Heart left ventricle (tissue), 16 donors: Measurements from ENCODE around the gene DRC3. TPM values are rescaled to one million over a fixed set of nuclear protein-coding genes. Genes with fewer than 3 reads are reported as not detected.

Experiments
- ATAC-seq, 4 donors: fragments of 200-7000 bp; cut with Tn5 transposase; one replicate each; pipeline ENCODE4 v1.9.1; 2020 to 2022; ENCODE audit warnings: moderate library complexity in 4 of 4, mild to moderate bottlenecking in 3 of 4, moderate number of reproducible peaks in 1 of 4
- DNase-seq, 5 donors: peaks; one replicate each; pipeline ENCODE4 v3.0.0-alpha.2; 2020
- H3K27ac ChIP-seq, 12 donors: fragments of 200-600 bp; sonication (generic) in 4 of 12; one replicate each; pipeline versions ENCODE4 v1.5.0 to v1.8.0; 2016 to 2022; ENCODE audit warnings: mild to moderate bottlenecking in 2 of 12
- H3K27me3 ChIP-seq, 9 donors: fragments of 200-600 bp; sonication (generic) in 2 of 9; one replicate each; pipeline versions ENCODE4 v1.5.1 to v1.8.0; 2016 to 2022; ENCODE audit warnings: mild to moderate bottlenecking in 3 of 9
- H3K36me3 ChIP-seq, 9 donors: fragments of 200-600 bp; sonication (generic) in 2 of 9; one replicate each; pipeline versions ENCODE4 v1.5.0 to v1.8.0; 2018 to 2022; ENCODE audit warnings: mild to moderate bottlenecking in 2 of 9
- H3K4me1 ChIP-seq, 12 donors: fragments of 200-600 bp; sonication (generic) in 4 of 12; one replicate each; pipeline versions ENCODE4 v1.5.0 to v1.8.0; 2016 to 2022; ENCODE audit warnings: mild to moderate bottlenecking in 3 of 12
- H3K4me3 ChIP-seq, 12 donors: fragments of 200-600 bp; sonication (generic) in 4 of 12; one replicate each; pipeline versions ENCODE4 v1.5.0 to v1.8.0; 2017 to 2022; ENCODE audit warnings: mild to moderate bottlenecking in 9 of 12, moderate library complexity in 4 of 12
- H3K9me3 ChIP-seq, 12 donors: fragments of 200-600 bp; sonication (generic) in 4 of 12; one replicate each; pipeline versions ENCODE4 v1.5.0 to v1.8.0; 2016 to 2022; ENCODE audit warnings: mild to moderate bottlenecking in 1 of 12
- POLR2A ChIP-seq, 2 donors: fragments of 450-650 bp; IDR thresholded peaks; one replicate each; pipeline ENCODE4 v1.6.1; 2017; ENCODE audit warnings: antibody characterized with exemption in 2 of 2, mild to moderate bottlenecking in 2 of 2, moderate library complexity in 2 of 2
- WGBS, 4 donors: extraction: QIAGEN DNeasy Blood & Tissue Kit in 2 of 4; methylation state at CpG; one replicate each; pipeline versions ENCODE4 v1.1.5 to v1.1.7; 2013 to 2018; 5-methylcytosine and 5-hydroxymethylcytosine counted together
- intact Hi-C, 10 donors: fragments of 100-400 bp; cut with DNase I; formaldehyde crosslinking; loops; one replicate each; pipeline versions ENCODE4 v1.11.1 to v1.14.2; 2022
- polyA plus RNA-seq, 2 donors: library from polyadenylated mRNA; stranded (reverse); fragments of 200-250 nt; gene quantifications; one replicate each; pipeline ENCODE4 v1.2.3, GENCODE V29; 2013
- total RNA-seq, 9 donors: library from RNA; depleted of rRNA in 2 of 9; stranded (reverse); fragments of >200 nt in 2 of 9; fragmentation: NEBNext Ultra II Directional in 3 of 9; extraction: Animal tissue kit (Norgen Biotek cat#: 25700) in 3 of 9; gene quantifications; one replicate each; pipeline versions ENCODE4 v1.1.0 to v1.2.4, GENCODE V29; 2016 to 2023
- TF ChIP-seq, protein P1 (sequence below), 12 donors: fragments of 200-600 bp; sonication (generic) in 4 of 12; IDR thresholded peaks; one replicate each; pipeline versions ENCODE4 v1.5.0 to v1.8.0; 2018 to 2022; ENCODE audit warnings: antibody characterized with exemption in 12 of 12, mild to moderate bottlenecking in 5 of 12
- donor health status: ischemic (EF 13 %, LVEDD 7.1; RV severe dilation, severe dysfunction).
- donor health status: healthy with polysubstance abuse.
- donor health status: DM: no; HTN: yes; CAD: no.
- donor health status: DM: no; HTN: no; CAD: no.
- donor health status: ischemic (EF 25% LVEDD 6.9; RV normal size, moderate dysfunction).
- donor health status: ischemic (EF 25% LVEDD 5.7; RV mildly dilated, moderate dysfunction).
- donor health status: healthy.
- donor health status: DM: yes; HTN: yes; CAD: no.
- donor health status: ischemic (EF 35%, LVEDD 5.7; RV mildly dilated, moderate dysfunction).
- donor health status: nonischemic (EF 11% LVEDD 7.7; RV severe dilation, severe dysfunction).
- donor health status: DM: yes; HTN: yes; CAD: no.
- donor health status: PGD.
- donor health status: ischemic (EF 29% LVEDD 5.4; RV normal size, mild dysfunction).
- donor health status: nonischemic (EF 23%, LVEDD 6.1; RV moderate dilation, normal function).

Gene DRC3
- total and polyA plus RNA-seq, 11 donors = 0.42 to 3.7 (median 1.00) TPM

DNA sequence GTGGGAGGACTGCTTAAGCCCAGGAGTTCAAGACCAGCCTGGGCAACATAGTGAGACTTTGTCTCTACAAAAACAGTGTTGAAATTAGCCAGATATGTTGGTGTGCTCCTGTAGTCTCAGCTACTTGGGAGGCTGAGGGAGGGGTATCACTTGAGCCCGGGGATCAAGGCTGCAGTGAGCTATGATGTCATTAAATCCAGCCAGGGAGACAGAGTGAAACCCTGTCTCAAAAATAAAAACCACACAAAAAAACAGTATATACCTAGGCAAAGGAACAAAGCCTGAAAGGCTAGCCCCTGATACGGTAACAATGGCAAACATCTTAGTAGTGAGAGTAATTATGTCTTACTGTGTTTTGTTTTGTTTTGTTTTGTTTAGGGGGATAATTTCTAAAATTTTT lies 38.4 kb upstream of the DRC3 start:
- Histone ChIP-seq H3K4me3 (no peak overlapping the region), H3K36me3 (no peaks in the 10 kb centered on the region), H3K27me3 (no peaks in the 10 kb centered on the region), H3K9me3 (no peaks in the 10 kb centered on the region), H3K4me1 (peaks cover 5 to 89% (median 58%) of the 10 kb centered on the region in 12 donors), H3K27ac (peak overlapping the region in 1 of 12 donors; percentile 11)
- no peak for ATAC-seq
- no peak for DNase-seq
- WGBS, 4 donors = 65 to 74% (median 70%) methylated on average over 2 of the region's 2 CpGs
- TF ChIP-seq POLR2A (IDR thresholded peaks at IDR 0.05) = no peak
- TF ChIP-seq, protein P1, sequence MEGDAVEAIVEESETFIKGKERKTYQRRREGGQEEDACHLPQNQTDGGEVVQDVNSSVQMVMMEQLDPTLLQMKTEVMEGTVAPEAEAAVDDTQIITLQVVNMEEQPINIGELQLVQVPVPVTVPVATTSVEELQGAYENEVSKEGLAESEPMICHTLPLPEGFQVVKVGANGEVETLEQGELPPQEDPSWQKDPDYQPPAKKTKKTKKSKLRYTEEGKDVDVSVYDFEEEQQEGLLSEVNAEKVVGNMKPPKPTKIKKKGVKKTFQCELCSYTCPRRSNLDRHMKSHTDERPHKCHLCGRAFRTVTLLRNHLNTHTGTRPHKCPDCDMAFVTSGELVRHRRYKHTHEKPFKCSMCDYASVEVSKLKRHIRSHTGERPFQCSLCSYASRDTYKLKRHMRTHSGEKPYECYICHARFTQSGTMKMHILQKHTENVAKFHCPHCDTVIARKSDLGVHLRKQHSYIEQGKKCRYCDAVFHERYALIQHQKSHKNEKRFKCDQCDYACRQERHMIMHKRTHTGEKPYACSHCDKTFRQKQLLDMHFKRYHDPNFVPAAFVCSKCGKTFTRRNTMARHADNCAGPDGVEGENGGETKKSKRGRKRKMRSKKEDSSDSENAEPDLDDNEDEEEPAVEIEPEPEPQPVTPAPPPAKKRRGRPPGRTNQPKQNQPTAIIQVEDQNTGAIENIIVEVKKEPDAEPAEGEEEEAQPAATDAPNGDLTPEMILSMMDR (IDR thresholded peaks at IDR 0.05) = no peak
- intact Hi-C loops = loop anchor here in 1 of 10 donors (5.0 kb wide), 1 partner anchor 33 kb away; no protein-coding TSS in a partner anchor

DNA sequence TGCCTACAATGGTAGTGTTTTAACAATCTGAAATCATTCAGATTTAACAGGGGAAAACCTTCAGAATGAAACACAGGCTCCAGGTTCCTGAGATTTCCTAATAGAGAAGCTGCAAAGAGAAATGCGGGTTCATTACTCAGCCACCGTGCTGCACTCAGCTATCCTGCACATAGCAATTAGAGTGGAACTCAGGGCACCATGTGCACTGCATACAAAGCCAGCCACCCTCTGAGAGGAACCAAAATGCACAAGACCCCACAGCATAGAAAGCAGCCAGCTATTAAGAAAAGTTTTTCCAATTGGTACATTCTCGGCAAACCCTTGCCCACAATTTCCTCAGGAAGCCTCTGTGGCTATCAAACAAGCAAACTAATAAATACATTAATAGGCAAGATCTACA lies 37.9 kb upstream of the DRC3 start:
- Histone ChIP-seq H3K4me1 (peaks cover 5 to 86% (median 55%) of the 10 kb centered on the region in 12 donors), H3K27ac (peak overlapping the region in 2 of 12 donors; percentile 2 to 28), H3K36me3 (no peaks in the 10 kb centered on the region), H3K4me3 (no peak overlapping the region), H3K27me3 (no peaks in the 10 kb centered on the region), H3K9me3 (no peaks in the 10 kb centered on the region)
- no peak for ATAC-seq
- TF ChIP-seq, protein P1 (IDR thresholded peaks at IDR 0.05) = no peak
- TF ChIP-seq POLR2A (IDR thresholded peaks at IDR 0.05) = no peak
- intact Hi-C loops = loop anchor here in 1 of 10 donors (5.0 kb wide), 1 partner anchor 32 kb away; no protein-coding TSS in a partner anchor
- WGBS, 4 donors = 62 to 74% (median 71%) methylated on average over 3 of the region's 3 CpGs
- no peak for DNase-seq

DNA sequence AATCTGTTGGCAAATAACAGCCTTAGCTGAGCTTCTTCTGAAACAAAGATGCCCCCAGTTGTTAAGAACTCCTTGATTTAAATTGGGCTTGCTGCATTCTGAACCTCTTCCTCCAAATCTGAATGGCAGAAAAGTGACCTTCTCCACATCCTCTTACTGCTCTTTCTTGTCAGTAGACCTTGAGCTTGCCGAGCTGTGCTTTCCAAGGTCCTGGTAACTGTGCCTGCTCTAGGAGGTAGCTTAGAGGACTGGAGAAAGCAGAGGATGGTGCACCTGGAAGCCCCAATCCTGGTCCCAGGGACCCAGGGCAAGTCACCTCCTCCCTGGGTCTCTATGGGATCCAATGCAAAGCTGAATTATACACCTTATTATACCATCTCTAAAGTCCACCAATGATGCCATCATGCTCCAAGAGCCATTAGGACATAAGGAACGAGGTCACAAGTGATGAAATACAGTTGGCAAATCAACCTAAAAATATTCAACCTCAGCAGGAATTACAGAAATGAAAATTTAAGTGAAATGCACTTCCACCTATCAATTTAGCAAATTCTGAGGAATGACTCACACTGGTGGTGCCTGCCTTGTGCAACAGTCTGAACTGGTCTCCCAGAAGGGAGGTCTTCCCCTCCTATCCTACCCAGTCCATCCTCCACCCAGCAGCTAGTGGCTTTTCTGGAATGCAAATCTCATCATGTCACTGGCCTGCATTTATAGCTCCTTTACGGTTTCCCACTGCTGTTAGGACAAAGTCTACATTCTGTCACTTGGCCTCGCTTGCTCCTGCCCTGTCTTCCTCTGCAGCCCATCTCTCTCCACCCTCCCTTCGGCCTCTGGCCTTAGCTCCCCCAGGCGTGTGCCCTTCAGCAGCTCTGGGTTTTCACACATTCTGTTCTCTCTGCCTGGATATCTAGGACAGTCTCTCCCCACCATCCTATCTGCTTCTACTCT lies 37.1 kb upstream of the DRC3 start:
- DNase-seq (no peak), ATAC-seq (peak; percentile 29 to 73 (median 48))
- intact Hi-C loops = no loop called here
- peak overlapping the region in 7 of 12 donors; percentile 1 to 53 (median 19) for H3K27ac ChIP-seq
- peaks cover 8 to 83% (median 58%) of the 10 kb centered on the region in 12 donors for H3K4me1 ChIP-seq
- H3K9me3 ChIP-seq = no peaks in the 10 kb centered on the region
- H3K4me3 ChIP-seq = no peak overlapping the region
- H3K27me3 ChIP-seq = no peaks in the 10 kb centered on the region
- 46 to 53% (median 52%) methylated on average over 6 of the region's 6 CpGs for WGBS, 4 donors
- TF ChIP-seq POLR2A (IDR thresholded peaks at IDR 0.05) = no peak
- TF ChIP-seq, protein P1 (IDR thresholded peaks at IDR 0.05) = no peak
- no peaks in the 10 kb centered on the region for H3K36me3 ChIP-seq

DNA sequence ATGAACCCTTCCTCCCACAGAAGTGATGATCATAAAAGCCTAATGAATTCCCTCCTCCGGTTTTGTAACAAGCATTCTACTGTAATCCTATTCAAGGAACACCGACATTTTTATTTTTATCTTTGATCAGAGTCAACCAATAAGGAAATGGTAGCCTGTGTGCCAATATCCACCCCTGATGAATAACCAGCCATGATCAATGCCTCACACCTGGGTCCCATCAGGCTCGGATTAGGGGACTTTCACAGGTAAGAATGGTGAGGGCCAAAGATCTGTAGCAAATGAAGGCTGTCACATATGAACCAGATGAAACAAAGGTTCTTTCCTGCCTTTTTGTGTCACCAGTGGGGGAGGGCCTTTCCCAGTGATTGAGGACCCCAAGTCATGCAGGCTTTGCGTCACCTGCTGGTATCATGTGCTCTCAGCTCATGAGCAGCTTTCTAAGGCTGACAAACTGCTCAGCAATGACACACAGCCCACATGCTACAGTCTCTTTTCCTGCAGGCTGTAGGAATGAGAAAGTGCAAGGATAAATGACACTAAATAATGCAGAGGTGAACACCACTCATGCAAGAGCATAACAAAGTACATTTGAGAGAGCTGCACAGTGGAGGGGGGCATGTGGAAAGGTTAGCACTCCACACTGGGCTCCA lies 35.3 kb upstream of the DRC3 start:
- Histone ChIP-seq H3K4me3 (no peak overlapping the region), H3K9me3 (no peaks in the 10 kb centered on the region), H3K27me3 (no peaks in the 10 kb centered on the region), H3K4me1 (peaks cover 8 to 89% (median 65%) of the 10 kb centered on the region in 12 donors), H3K27ac (peak overlapping the region in 5 of 12 donors; percentile 21 to 44 (median 30)), H3K36me3 (no peaks in the 10 kb centered on the region)
- intact Hi-C loops = no loop called here
- no peak for TF ChIP-seq POLR2A (IDR thresholded peaks at IDR 0.05)
- TF ChIP-seq, protein P1 (IDR thresholded peaks at IDR 0.05) = no peak
- WGBS, 4 donors = 58 to 61% (median 59%) methylated on average over 4 of the region's 4 CpGs
- DNase-seq (no peak), ATAC-seq (peak in 1 of 4 donors; percentile 6)
